GM18526 (cell line): Measurements from ENCODE around the gene MPHOSPH9.

Source experiments
- POLR2A ChIP-seq: IDR thresholded peaks from 3 replicates; pipeline ENCODE4 v1.6.1; 2011; ENCODE audit not compliant: insufficient read length; ENCODE audit errors: extremely low read depth

MPHOSPH9 gene

DNA sequence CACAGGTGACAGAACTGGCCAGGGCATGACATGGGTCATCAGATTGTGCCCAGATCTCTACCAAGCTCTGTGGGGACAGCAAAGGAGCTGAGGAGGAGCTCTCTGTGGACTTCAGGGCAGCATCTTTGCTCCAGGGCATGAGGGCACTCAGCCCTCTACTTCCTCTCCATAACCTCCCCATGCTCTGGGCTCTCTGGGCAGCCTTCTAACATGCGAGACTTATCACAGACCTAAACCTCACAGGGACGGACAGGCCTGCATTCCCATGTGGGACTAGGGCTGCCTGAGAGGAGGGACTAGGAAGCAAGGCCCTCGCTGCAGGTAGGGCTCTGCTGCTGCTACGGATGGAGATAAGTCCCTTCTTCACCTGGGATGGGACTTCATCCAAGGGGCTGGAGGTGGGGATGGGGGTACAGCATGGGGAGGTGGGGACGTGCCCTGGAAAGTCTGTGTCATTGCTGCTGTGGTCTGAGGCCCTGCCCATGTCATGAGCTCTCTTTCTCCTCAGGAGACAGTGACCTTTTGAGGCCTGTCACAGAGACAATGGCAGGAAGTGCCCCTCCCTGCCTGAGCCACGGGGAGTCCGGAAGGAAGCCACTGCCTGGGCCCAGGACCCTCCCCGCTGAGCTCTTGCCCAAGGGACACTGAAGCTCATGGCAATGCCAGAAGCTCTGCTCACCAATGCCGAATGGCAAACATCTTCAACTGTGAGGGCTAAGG lies 126.1 kb downstream of the MPHOSPH9 start:
- TF ChIP-seq POLR2A, result no peak

GRCh38 chr12:123105211-123105826 lies 127.6 kb downstream of the MPHOSPH9 start:
- TF ChIP-seq POLR2A, result no peak

DNA sequence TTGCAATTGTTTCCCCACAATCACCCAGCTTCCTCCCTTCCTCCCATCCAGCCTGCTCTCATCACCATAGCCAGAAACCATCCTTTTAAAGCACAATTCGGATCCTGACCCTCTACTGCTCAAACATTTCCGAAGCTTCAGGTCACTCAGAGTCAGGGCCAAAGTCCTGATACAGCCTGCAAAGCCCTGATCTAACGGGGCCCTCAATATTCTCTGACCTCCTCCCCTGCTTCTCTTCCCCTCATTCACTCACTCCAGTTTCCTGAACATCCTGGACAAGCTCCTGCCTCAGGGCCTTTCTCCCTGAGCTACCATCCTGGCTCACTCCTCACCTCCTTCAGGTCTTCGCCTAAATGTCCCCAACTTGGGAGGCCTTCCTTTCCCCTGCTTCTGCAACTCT lies 128.1 kb downstream of the MPHOSPH9 start:
- TF ChIP-seq POLR2A, result no peak
